SK-N-MC (cell line): ENCODE measurements around the gene RICTOR.
"Not testable (repeated sequence)": the region's sequence is repeated elsewhere in the genome, so short reads cannot be mapped to it uniquely, and the experiment has no call there.

Experiments
- DNase-seq: peaks from one replicate; pipeline ENCODE4 v3.0.0-alpha.2; 2011; ENCODE audit warnings: low read depth, low spot score
- H3K27ac ChIP-seq: fragments of 200-600 bp; sonication (generic); 2 replicates; pipeline ENCODE4 v1.5.1; 2016; ENCODE audit warnings: mixed run types
- H3K36me3 ChIP-seq: fragments of 200-600 bp; sonication (generic); 2 replicates; pipeline ENCODE4 v1.6.1; 2017; ENCODE audit warnings: antibody characterized with exemption, low read length, mixed read lengths; ENCODE audit not compliant: insufficient read depth
- H3K4me3 ChIP-seq: fragments of 200-600 bp; sonication (generic); 2 replicates; pipeline ENCODE4 v1.5.1; 2016
- H3K9ac ChIP-seq: fragments of 200-600 bp; sonication (generic); 2 replicates; pipeline ENCODE4 v1.8.0; 2017; ENCODE audit warnings: mixed run types, mixed read lengths; ENCODE audit not compliant: insufficient read length
- H3K9me3 ChIP-seq: fragments of 200-600 bp; sonication (generic); 2 replicates; pipeline ENCODE4 v1.6.1; 2017; ENCODE audit warnings: low read depth, mild to moderate bottlenecking, antibody characterized with exemption, low read length, moderate library complexity, mixed read lengths
- EZH2 ChIP-seq: fragments of 200-600 bp; sonication (generic); IDR thresholded peaks from one replicate; pipeline ENCODE4 v1.6.1; 2017; ENCODE audit warnings: antibody characterized with exemption
- FOXP2 ChIP-seq: optimal IDR thresholded peaks from 2 replicates; pipeline ENCODE3; 2011; ENCODE audit warnings: mild to moderate bottlenecking, moderate library complexity; ENCODE audit not compliant: insufficient read depth; ENCODE audit errors: extremely low read length, control extremely low read depth
- POLR2AphosphoS5 ChIP-seq: IDR thresholded peaks from 2 replicates; pipeline ENCODE4 v1.6.1; 2012; ENCODE audit warnings: mild to moderate bottlenecking, low read depth, low read length, borderline replicate concordance

Gene RICTOR

DNA sequence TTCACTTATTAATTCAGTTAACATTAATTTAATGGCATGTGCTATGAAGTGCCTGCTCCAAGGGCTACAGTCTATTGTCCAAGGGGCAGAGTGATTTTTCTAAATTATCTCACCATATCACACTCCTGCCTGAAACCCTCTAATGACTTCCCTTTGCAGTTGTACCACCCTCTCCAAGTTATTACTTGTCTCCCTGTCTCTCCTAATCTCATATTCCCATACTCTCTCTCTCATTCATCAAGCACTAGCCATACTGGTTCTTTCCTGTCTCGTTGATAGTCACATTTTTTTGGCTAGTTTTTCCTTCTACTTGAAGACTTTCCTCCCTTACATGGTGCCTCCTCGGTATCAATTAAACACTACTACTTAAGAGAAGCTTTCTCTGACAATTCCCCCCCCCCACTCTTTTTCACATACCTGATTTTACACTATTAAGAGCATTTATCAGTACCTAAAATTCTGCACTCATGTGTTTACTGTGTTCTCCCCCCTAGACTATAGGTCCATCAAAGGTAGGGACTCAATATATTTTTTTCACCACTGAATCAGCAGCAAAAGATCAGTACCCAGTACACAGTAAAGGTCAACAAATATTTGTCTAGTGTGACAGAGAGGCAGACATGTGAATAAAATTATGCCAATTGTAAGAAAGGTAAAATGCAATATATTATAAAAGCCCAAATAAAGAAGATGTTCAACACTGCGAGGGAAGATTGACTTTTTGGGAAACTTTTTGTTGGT, 19.0 kb downstream of the RICTOR start:
- TF ChIP-seq POLR2AphosphoS5 (no peak), FOXP2 (no peak), EZH2 (no peak)
- peaks cover 12% of the 10 kb centered on the region for H3K36me3 ChIP-seq
- no peak for DNase-seq

DNA sequence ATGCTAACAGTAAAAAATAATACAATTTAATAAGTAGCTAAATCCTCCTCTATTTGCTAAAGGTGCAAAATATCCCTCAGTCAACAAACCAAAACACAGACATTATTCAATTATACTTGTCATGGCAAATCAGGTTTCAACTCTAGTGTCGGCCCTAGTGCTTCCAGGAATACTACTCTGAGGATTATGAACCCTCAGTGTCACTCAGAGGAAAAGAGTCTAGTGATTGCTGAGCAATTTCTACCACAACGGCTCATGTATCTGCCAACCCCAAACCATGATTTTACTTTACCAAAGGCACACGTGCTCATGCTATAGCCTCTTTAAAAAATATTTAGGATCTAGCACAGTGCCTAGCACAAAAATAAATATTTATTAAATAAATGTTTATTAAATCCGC, 21.0 kb downstream of the RICTOR start:
- no peak overlapping the region for H3K27ac ChIP-seq
- no peak for TF ChIP-seq POLR2AphosphoS5
- TF ChIP-seq FOXP2, result no peak
- no peak for TF ChIP-seq EZH2
- peaks cover 12% of the 10 kb centered on the region for H3K36me3 ChIP-seq
- H3K9ac ChIP-seq, result no peak overlapping the region
- no peak for DNase-seq
- no peak overlapping the region for H3K4me3 ChIP-seq
- no peaks in the 10 kb centered on the region for H3K9me3 ChIP-seq

More for the DNA sequence above, 19.0 kb downstream of the RICTOR start:
- Histone ChIP-seq H3K9me3 (no peaks in the 10 kb centered on the region), H3K27ac (no peak overlapping the region), H3K9ac (no peak overlapping the region), H3K4me3 (no peak overlapping the region)

DNA sequence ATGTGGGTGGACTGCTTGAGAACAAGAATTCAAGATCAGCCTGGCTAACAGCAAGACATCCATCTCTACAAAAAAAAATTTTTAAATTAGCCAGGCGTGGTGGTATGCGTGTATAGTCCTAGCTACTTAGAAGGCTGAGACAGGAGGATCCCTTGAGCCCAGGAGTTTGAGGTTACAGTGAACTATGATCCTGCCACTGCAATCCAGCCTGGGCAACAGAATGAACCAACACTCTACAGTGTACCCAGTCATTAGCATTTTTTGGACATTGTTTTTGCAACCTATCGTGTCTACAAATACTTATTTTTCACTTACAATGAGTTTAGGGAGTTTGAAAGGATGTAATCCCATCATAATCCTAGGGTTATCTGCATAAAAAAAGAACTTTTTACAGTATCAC, 22.1 kb downstream of the RICTOR start:
- DNase-seq, result no peak
- Histone ChIP-seq H3K9ac (no peak overlapping the region), H3K36me3 (peaks cover 22% of the 10 kb centered on the region), H3K4me3 (no peak overlapping the region), H3K27ac (no peak overlapping the region), H3K9me3 (peaks cover 8% of the 10 kb centered on the region; the same call in 1 of the 2 replicates)
- no peak for TF ChIP-seq POLR2AphosphoS5
- TF ChIP-seq FOXP2, result no peak
- no peak for TF ChIP-seq EZH2

DNA sequence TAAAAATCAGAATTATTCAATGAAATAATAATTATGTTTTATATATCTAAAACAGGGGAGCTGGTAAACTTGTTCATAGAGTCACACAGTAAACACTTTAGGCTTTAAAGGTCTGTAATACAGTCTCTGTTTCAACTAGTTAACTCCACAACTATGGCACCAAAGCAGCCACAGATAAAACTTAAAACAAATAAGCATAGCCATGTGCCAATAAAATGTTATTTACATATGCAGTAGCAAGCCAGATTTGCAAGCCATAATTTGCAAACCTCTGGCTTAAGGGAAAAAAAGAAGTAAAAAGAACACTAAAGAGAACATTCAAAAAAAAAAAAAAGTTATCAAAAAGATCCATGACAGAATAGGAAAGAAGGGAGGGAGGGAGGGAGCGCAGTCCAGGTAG, 24.9 kb downstream of the RICTOR start:
- H3K4me3 ChIP-seq, result no peak overlapping the region
- TF ChIP-seq FOXP2 (no peak), POLR2AphosphoS5 (no peak), EZH2 (no peak)
- H3K9ac ChIP-seq, result no peak overlapping the region
- peaks cover 12% of the 10 kb centered on the region; the same call in 1 of the 2 replicates for H3K36me3 ChIP-seq
- peaks cover 8% of the 10 kb centered on the region; the same call in 1 of the 2 replicates for H3K9me3 ChIP-seq
- H3K27ac ChIP-seq, result no peak overlapping the region
- DNase-seq, result no peak

DNA sequence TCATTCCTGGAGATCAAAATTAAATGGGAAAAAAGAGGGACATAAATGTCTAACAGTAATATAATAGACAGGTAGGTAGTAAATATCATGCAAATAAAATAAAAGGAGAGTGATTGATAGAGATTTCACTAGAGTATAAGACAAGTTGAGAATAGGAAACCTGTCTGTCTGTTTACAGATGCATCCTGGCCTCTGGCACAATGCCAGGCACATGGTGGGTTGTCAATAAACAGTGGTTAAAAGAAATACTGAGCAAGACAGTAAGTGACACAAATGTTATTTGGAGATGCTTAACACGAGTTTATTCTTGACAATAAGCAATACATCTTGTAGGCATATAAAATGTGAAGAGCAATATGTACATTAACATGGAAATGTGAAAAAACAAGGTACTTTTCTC, 33.3 kb downstream of the RICTOR start:
- no peak overlapping the region for H3K4me3 ChIP-seq
- no peak for TF ChIP-seq EZH2
- no peak for TF ChIP-seq POLR2AphosphoS5
- no peak for TF ChIP-seq FOXP2
- no peak overlapping the region for H3K9ac ChIP-seq
- no peak for DNase-seq
- no peaks in the 10 kb centered on the region for H3K9me3 ChIP-seq
- H3K27ac ChIP-seq, result no peak overlapping the region
- H3K36me3 ChIP-seq, result peaks cover 4% of the 10 kb centered on the region; the same call in 1 of the 2 replicates

DNA sequence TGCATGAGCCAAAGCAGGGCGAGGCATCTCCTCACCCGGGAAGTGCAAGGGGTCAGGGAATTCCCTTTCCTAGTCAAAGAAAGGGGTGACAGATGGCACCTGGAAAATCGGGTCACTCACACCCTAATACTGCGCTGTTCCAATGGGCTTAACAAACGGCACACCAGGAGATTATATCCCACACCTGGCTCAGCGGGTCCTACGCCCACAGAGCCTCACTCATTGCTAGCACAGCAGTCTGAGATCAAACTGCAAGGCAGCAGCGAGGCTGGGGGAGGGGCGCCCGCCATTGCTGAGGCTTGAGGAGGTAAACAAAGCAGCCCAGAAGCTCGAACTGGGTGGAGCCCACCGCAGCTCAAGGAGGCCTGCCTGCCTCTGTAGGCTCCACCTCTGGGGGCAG, 39.7 kb downstream of the RICTOR start:
- not testable (repeated sequence) for H3K4me3 ChIP-seq, H3K27ac ChIP-seq, DNase-seq, H3K9ac ChIP-seq, H3K36me3 ChIP-seq, H3K9me3 ChIP-seq

DNA sequence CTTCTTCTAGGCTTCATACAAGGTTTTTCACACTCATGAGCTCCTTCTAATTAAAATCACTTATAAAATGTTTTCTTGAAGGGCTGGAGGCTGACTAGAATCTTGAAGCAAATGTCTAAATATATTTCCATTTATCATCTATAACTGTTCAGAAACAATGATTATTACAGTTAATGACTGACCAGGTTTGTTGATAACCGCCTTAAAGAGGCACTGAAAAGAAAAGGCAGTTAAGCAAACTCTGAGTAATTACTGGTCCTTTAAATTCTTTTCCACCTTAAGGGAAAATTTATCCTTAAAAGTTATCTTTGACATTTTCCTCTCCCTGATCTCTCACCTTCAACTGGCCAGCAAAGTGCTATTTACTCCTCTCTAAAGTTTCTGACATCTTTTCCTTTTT, 43.2 kb downstream of the RICTOR start:
- H3K36me3 ChIP-seq, result peaks cover 16% of the 10 kb centered on the region
- TF ChIP-seq FOXP2 (no peak), POLR2AphosphoS5 (no peak), EZH2 (no peak)
- no peak overlapping the region for H3K9ac ChIP-seq
- H3K4me3 ChIP-seq, result no peak overlapping the region
- no peak overlapping the region for H3K27ac ChIP-seq
- no peaks in the 10 kb centered on the region for H3K9me3 ChIP-seq
- DNase-seq, result no peak

DNA sequence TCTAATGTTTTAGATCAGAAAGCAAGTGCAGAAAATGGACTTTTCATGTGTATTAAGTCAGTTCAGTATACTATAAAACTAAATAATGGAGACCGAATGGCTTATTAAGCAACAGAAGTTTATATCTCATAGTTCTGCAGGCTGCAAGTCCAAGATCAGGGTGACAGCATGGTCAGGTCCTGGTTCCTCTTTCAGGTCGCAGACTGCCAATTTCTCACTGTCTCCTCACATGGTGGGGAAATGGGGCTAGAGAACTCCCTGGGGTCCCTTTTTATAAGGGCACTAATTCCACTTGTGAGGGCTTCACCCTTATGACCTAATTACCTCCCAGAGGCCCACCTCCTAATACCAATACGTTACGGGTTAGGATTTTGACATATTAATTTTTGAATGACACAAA, 48.7 kb downstream of the RICTOR start:
- Histone ChIP-seq H3K27ac (no peak overlapping the region), H3K36me3 (peaks cover 16% of the 10 kb centered on the region), H3K9ac (no peak overlapping the region), H3K4me3 (no peak overlapping the region), H3K9me3 (no peaks in the 10 kb centered on the region)
- TF ChIP-seq FOXP2 (no peak), POLR2AphosphoS5 (no peak), EZH2 (no peak)
- DNase-seq, result no peak

DNA sequence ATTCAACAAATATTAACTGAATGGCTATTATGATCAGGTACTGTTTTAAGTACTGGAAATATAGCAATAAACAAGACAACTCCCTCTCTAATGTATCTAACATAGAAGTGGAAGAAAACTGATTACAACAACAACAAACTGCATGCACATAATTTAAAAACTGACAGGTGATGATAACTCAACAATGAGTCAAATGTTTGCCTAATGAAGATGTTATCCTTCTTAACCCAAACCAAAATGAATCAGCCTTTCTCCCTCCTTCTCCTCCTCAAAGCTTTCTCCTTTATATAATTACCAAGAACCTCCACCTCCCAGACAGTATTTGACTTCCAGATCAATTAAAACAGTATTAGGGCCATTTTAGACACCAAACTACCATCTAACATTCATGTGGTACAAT, 49.3 kb downstream of the RICTOR start:
- TF ChIP-seq POLR2AphosphoS5 (no peak), FOXP2 (no peak), EZH2 (no peak)
- H3K36me3 ChIP-seq, result peaks cover 18% of the 10 kb centered on the region

More for the DNA sequence above, 49.3 kb downstream of the RICTOR start:
- peak overlapping the region; percentile 63; the same call in 1 of the 2 replicates for H3K4me3 ChIP-seq
- no peak for DNase-seq
- H3K9me3 ChIP-seq, result no peaks in the 10 kb centered on the region
- peak overlapping the region; percentile 72; the same call in 1 of the 2 replicates for H3K27ac ChIP-seq
- H3K9ac ChIP-seq, result no peak overlapping the region
